ENCODE measurements around the gene PPP1R17. TPM values are rescaled to one million over a fixed set of nuclear protein-coding genes. Genes with fewer than 3 reads are reported as not detected.
A peak's percentile ranks its signal among the peaks of the same experiment; 100 is the strongest.

Gene PPP1R17
- total RNA-seq (not detected), polyA plus RNA-seq (under 1 TPM in 1 of 2 donors, not detected in 1; 0.63 TPM)
- long read RNA-seq, donor 1 = 0 reads
- long read RNA-seq, donor 2 = 0 reads
- long read RNA-seq, donor 3 = 0 reads
- long read RNA-seq, donor 4 = 0 reads
- long read RNA-seq, donor 5 = 0 reads

DNA sequence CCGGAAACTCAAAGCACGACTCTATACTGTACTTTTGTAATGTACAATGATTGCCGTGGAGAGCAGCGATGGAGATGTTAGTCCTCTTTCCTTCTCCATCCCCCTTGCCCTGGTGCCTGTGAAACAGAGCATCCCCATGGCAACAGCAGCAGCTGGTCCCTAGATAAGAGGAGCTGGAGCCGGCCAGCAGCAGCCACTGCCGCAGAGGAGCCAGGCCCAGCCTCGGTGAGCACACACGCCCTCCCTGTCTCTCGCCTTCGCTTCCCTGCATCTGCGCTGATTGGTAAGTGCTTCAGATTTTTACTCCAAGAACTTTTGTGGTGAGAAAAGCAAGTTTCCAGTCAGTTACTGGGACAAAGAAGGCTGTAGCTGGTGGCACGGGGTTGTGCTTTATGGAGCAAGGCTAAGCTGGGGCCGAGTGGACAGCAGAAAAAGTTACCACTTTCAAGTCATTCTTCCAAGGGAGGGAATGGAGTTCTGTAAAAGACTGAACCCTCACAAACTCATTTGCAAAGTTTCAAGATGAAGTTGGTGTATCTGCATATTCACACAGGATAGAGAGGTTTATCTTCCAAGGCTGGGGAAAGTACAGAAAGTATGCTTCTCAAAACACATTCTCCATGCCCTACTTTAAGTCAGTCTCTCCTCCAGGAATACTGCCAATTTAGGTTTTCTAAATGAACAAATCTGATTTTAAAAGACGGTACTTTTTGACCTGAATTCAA lies at the start of gene PPP1R17:
Gene PPP1R17, plus strand, starts transcription at position 192 of the 725 bp plus-strand sequence. CDS start 5,227 bp downstream, outside the sequence.
- H3K27me3 ChIP-seq (ENCODE audit: control insufficient read depth in 3 of 3, insufficient read depth in 3 of 3, low read length in 2 of 3) = peaks cover 0 to 2% (median 0%) of the 10 kb centered on the region in 3 donors
- ATAC-seq (ENCODE audit: insufficient read depth, low FRiP score) (no peak), DNase-seq (peak; percentile 67 to 71 (median 68))
- TF ChIP-seq, protein P1, sequence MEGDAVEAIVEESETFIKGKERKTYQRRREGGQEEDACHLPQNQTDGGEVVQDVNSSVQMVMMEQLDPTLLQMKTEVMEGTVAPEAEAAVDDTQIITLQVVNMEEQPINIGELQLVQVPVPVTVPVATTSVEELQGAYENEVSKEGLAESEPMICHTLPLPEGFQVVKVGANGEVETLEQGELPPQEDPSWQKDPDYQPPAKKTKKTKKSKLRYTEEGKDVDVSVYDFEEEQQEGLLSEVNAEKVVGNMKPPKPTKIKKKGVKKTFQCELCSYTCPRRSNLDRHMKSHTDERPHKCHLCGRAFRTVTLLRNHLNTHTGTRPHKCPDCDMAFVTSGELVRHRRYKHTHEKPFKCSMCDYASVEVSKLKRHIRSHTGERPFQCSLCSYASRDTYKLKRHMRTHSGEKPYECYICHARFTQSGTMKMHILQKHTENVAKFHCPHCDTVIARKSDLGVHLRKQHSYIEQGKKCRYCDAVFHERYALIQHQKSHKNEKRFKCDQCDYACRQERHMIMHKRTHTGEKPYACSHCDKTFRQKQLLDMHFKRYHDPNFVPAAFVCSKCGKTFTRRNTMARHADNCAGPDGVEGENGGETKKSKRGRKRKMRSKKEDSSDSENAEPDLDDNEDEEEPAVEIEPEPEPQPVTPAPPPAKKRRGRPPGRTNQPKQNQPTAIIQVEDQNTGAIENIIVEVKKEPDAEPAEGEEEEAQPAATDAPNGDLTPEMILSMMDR (IDR thresholded peaks at IDR 0.05; ENCODE audit: control extremely low read depth, extremely low read depth) = no peak
- H3K9me3 ChIP-seq (ENCODE audit: control insufficient read depth in 4 of 4, insufficient read depth in 3 of 4, low read length in 3 of 4) = no peaks in the 10 kb centered on the region
- no peak within 1 kb of the TSS for H3K9ac ChIP-seq (ENCODE audit: insufficient read depth in 1 of 2, low read length in 2 of 2)
- H3K27ac ChIP-seq (ENCODE audit: low read depth in 1 of 2, low read length in 1 of 2) = no peak within 1 kb of the TSS
- no peak within 1 kb of the TSS for H3K4me3 ChIP-seq
- H3K4me1 ChIP-seq (ENCODE audit: control insufficient read depth in 5 of 5, insufficient read depth in 5 of 5, low read length in 5 of 5) = no peaks in the 10 kb centered on the region
- 52 to 56% methylated on average over 14 of the region's 14 CpGs for WGBS, 2 donors
- H3K36me3 ChIP-seq (ENCODE audit: control insufficient read depth in 4 of 4, insufficient read depth in 4 of 4, low read length in 4 of 4) = no peaks in the 10 kb centered on the region

DNA sequence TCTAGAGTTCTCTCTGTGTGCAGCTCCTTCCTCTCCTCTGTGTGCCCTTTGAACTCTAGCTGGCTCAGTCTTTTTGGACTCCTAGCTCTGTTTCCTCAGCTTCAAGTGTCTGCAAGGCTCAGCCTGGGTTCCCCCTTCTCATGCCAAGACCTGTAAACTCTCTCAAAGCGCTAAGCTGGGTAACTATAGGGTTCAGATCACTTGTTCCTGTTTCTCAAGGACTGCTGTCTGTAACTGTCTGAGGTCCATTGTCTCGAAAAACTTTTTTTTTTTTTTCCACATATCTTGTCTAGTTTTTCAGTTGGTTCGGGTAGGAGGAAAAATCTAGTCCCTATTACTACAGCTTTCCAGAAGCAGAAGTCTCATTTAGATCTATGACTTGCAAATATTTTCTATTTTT lies 46.6 kb upstream of the PPP1R17 start:
- Histone ChIP-seq H3K36me3 (ENCODE audit: control insufficient read depth in 4 of 4, insufficient read depth in 4 of 4, low read length in 4 of 4) (no peaks in the 10 kb centered on the region), H3K4me3 (no peak overlapping the region), H3K27me3 (ENCODE audit: control insufficient read depth in 3 of 3, insufficient read depth in 3 of 3, low read length in 2 of 3) (no peaks in the 10 kb centered on the region), H3K4me1 (ENCODE audit: control insufficient read depth in 5 of 5, insufficient read depth in 5 of 5, low read length in 5 of 5) (peaks cover 0 to 6% (median 0%) of the 10 kb centered on the region in 5 donors), H3K9me3 (ENCODE audit: control insufficient read depth in 4 of 4, insufficient read depth in 3 of 4, low read length in 3 of 4) (no peaks in the 10 kb centered on the region), H3K9ac (ENCODE audit: insufficient read depth in 1 of 2, low read length in 2 of 2) (no peak overlapping the region), H3K27ac (ENCODE audit: low read depth in 1 of 2, low read length in 1 of 2) (no peak overlapping the region)
- ATAC-seq (ENCODE audit: insufficient read depth, low FRiP score) (no peak), DNase-seq (peak in 1 of 3 donors; percentile 6)
- TF ChIP-seq, protein P1 (IDR thresholded peaks at IDR 0.05; ENCODE audit: control extremely low read depth, extremely low read depth) = no peak
- WGBS, 2 donors = 61 to 66% methylated on average over 3 of the region's 3 CpGs

DNA sequence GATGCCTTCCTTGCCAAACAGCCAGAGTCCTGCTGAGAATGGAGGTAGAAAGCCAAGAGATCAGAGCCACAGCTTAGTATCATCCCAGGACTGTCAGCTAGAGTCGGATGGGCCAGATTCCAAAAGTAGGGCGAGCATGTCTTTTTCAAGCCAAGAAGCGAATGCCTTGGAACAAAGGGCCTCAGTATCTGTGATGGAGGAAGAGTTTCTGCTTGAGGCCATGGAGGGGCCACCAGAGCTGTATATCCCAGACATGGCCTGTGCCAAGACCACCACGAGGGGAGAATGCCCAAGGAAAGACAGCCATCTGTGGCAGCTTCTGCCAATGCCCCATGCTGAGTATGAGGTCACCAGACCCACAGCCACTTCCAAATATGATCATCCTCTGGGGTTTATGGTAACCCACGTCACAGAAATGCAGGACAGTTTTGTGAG lies 44.3 kb upstream of the PPP1R17 start:
- H3K4me3 ChIP-seq = no peak overlapping the region
- peak; percentile 15 to 51 (median 30) for DNase-seq
- TF ChIP-seq, protein P1 (IDR thresholded peaks at IDR 0.05; ENCODE audit: control extremely low read depth, extremely low read depth) = no peak
- H3K4me1 ChIP-seq (ENCODE audit: control insufficient read depth in 5 of 5, insufficient read depth in 5 of 5, low read length in 5 of 5) = peaks cover 0 to 6% (median 0%) of the 10 kb centered on the region in 5 donors
- H3K9me3 ChIP-seq (ENCODE audit: control insufficient read depth in 4 of 4, insufficient read depth in 3 of 4, low read length in 3 of 4) = no peaks in the 10 kb centered on the region
- 64 to 65% methylated on average over 5 of the region's 5 CpGs for whole genome bisulfite sequencing, 2 donors
- H3K9ac ChIP-seq (ENCODE audit: insufficient read depth in 1 of 2, low read length in 2 of 2) = no peak overlapping the region
- H3K27ac ChIP-seq (ENCODE audit: low read depth in 1 of 2, low read length in 1 of 2) = no peak overlapping the region
- ATAC-seq (ENCODE audit: insufficient read depth, low FRiP score) = no peak
- H3K36me3 ChIP-seq (ENCODE audit: control insufficient read depth in 4 of 4, insufficient read depth in 4 of 4, low read length in 4 of 4) = no peaks in the 10 kb centered on the region
- H3K27me3 ChIP-seq (ENCODE audit: control insufficient read depth in 3 of 3, insufficient read depth in 3 of 3, low read length in 2 of 3) = no peaks in the 10 kb centered on the region
